ENCODE results near the gene MLYCD. TPM values are rescaled to one million over a fixed set of nuclear protein-coding genes. Genes with fewer than 3 reads are reported as not detected.

MLYCD gene
- total RNA-seq, 1 experiment from 2014 or later, result 2.0 TPM

- BruUV-seq (replicated peaks), result no TSS peak
- Histone ChIP-seq H3K36me3 (ENCODE audit: insufficient read depth, low read length, poor library complexity, severe bottlenecking) (no peaks in the 10 kb centered on the region), H3K9me3 (ENCODE audit: low read depth, low read length, poor library complexity, severe bottlenecking) (no peaks in the 10 kb centered on the region), H3K4me3 (ENCODE audit: low read depth, low read length, poor library complexity, severe bottlenecking) (no peak overlapping the region), H3K27ac (ENCODE audit: low read depth, low read length, poor library complexity, severe bottlenecking) (no peak overlapping the region), H3K27me3 (replicated peaks; ENCODE audit: insufficient read depth, low read depth, low read length, poor library complexity) (no peaks in the 10 kb centered on the region), H3K4me1 (ENCODE audit: insufficient read depth, low read length, poor library complexity, severe bottlenecking) (peaks cover 22% of the 10 kb centered on the region)
- peak; percentile 82 for DNase-seq (ENCODE audit: low spot score)
- ChIA-PET CTCF (interaction anchor here (0.5 to 1.4 kb wide), 5 partner anchors 106 to 549 kb away, joined by 3 to 11 read pairs (median 5); no protein-coding TSS in a partner anchor), POLR2A (ENCODE audit: low non-redundant PET) (no interaction called here)
- intact Hi-C loops (cut with micrococcal nuclease; ENCODE audit: unreplicated experiment), result loop anchor here (1.0 to 5.0 kb wide), 2 partner anchors 109 to 551 kb away; no protein-coding TSS in a partner anchor
- peak; percentile 89 for TF ChIP-seq CTCF (conservative IDR thresholded peaks at IDR 0.05; ENCODE audit: low read depth, low read length)
- no peak for TF ChIP-seq EZH2 (IDR thresholded peaks at IDR 0.05; ENCODE audit: borderline replicate concordance, low read depth, low read length, poor library complexity, severe bottlenecking)
Measured at GRCh38 chr16:83956336-83957289, 57.7 kb downstream of the MLYCD start.

- H3K27ac ChIP-seq (ENCODE audit: low read depth, low read length, poor library complexity, severe bottlenecking), result no peak overlapping the region
- H3K36me3 ChIP-seq (ENCODE audit: insufficient read depth, low read length, poor library complexity, severe bottlenecking), result no peaks in the 10 kb centered on the region
- no TSS peak for BruUV-seq (replicated peaks)
- ChIA-PET CTCF (interaction anchor here (0.5 to 1.4 kb wide), 5 partner anchors 71 to 549 kb away, joined by 3 to 11 read pairs (median 7); no protein-coding TSS in a partner anchor), POLR2A (ENCODE audit: low non-redundant PET) (no interaction called here)
- H3K4me3 ChIP-seq (ENCODE audit: low read depth, low read length, poor library complexity, severe bottlenecking), result no peak overlapping the region
- no peak for DNase-seq (ENCODE audit: low spot score)
- TF ChIP-seq CTCF (conservative IDR thresholded peaks at IDR 0.05; ENCODE audit: low read depth, low read length) (no peak), EZH2 (IDR thresholded peaks at IDR 0.05; ENCODE audit: borderline replicate concordance, low read depth, low read length, poor library complexity, severe bottlenecking) (no peak)
- H3K27me3 ChIP-seq (replicated peaks; ENCODE audit: insufficient read depth, low read depth, low read length, poor library complexity), result no peaks in the 10 kb centered on the region
- no peaks in the 10 kb centered on the region for H3K9me3 ChIP-seq (ENCODE audit: low read depth, low read length, poor library complexity, severe bottlenecking)
- H3K4me1 ChIP-seq (ENCODE audit: insufficient read depth, low read length, poor library complexity, severe bottlenecking), result peaks cover 22% of the 10 kb centered on the region
- intact Hi-C loops (cut with micrococcal nuclease; ENCODE audit: unreplicated experiment), result loop anchor here (5.0 kb wide), 1 partner anchor 550 kb away; no protein-coding TSS in a partner anchor
Measured at GRCh38 chr16:83957296-83957855, 58.5 kb downstream of the MLYCD start.

DNA sequence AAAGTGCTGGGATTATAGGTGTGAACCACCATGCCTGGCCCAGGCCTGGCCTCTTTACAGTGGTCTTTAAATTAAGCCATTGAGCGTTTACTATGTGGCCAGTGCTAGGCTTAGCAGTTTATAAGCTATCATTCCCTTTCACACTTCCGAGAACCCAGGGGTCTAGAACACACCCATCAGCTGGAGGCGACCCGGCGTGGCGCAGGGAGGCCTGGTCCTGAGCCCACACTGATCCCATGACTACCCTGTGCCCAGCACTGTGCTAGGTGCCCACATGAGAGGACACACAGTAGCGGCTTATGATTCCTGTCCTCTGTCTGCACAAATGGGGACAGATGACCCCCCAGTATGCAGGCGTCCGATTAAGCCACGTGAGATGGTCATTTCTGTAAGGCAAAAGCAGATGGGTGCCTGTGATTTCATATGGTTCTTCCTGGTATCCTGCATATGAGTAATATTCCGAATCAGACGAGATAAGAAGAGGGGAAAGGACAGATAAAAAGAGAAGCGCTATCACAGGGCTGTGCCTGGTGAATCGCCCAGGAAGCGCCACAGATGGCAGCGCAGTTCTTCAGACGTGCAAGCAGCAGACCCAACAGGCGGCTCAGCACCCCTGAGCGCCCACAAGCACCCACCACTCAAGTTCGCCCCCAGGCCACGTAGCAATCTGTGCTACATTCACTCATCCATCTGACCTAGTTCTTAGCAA is 59.4 kb downstream of the MLYCD start:
- H3K36me3 ChIP-seq (ENCODE audit: insufficient read depth, low read length, poor library complexity, severe bottlenecking), result no peaks in the 10 kb centered on the region
- no peak for TF ChIP-seq EZH2 (IDR thresholded peaks at IDR 0.05; ENCODE audit: borderline replicate concordance, low read depth, low read length, poor library complexity, severe bottlenecking)
- TF ChIP-seq CTCF (conservative IDR thresholded peaks at IDR 0.05; ENCODE audit: low read depth, low read length), result no peak
- H3K4me3 ChIP-seq (ENCODE audit: low read depth, low read length, poor library complexity, severe bottlenecking), result no peak overlapping the region
- H3K27ac ChIP-seq (ENCODE audit: low read depth, low read length, poor library complexity, severe bottlenecking), result no peak overlapping the region
- no peak for DNase-seq (ENCODE audit: low spot score)
- H3K27me3 ChIP-seq (replicated peaks; ENCODE audit: insufficient read depth, low read depth, low read length, poor library complexity), result no peaks in the 10 kb centered on the region
- ChIA-PET CTCF (interaction anchor here (0.6 kb wide), 2 partner anchors 70 to 107 kb away, joined by 3 to 9 read pairs; no protein-coding TSS in a partner anchor), POLR2A (ENCODE audit: low non-redundant PET) (no interaction called here)
- no TSS peak for BruUV-seq (replicated peaks)
- peaks cover 13% of the 10 kb centered on the region for H3K4me1 ChIP-seq (ENCODE audit: insufficient read depth, low read length, poor library complexity, severe bottlenecking)
- H3K9me3 ChIP-seq (ENCODE audit: low read depth, low read length, poor library complexity, severe bottlenecking), result no peaks in the 10 kb centered on the region
- intact Hi-C loops (cut with micrococcal nuclease; ENCODE audit: unreplicated experiment), result loop anchor here (5.0 kb wide), 1 partner anchor 549 kb away; no protein-coding TSS in a partner anchor

Measured in A673 (cell line).